ENCODE data around the gene KCTD17. TPM values are rescaled to one million over a fixed set of nuclear protein-coding genes. Genes with fewer than 3 reads are reported as not detected.

Gene KCTD17
- total RNA-seq, 6 experiments from 2014 or later, result 2.0 to 9.7 (median 4.4) TPM

DNA sequence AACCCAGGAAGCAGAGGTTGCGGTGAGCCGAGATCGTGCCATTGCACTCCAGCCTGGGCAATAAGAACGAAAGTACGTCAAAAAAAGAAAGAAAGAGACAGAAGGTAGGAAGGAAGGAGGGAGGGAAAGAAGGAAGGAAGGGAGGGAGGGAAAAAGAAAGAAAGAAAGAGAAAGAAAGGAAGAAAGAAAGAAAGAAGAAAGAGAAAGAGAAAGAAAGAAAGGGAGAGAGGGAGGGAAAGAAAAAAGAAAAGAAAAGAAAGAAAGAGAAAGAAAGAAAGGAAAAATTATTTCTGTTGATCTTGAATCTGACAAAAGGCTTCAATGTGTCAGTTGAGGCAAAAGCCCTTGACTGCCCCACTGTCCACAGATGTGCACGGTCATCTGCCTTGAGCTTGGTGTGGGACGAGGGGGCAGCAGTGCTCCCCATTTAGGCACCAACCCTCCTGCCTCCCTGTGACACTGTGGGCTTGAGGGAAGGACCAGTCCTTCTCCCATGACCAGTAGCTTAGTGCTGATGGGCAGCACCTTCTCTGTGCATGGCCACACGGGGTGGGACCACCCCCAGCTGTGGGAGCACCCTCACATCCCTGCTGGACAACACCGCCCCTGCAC lies 24.4 kb downstream of the KCTD17 start:
- intact Hi-C loops (cut with DNase I), result no loop called here
- TF ChIP-seq, protein P1, sequence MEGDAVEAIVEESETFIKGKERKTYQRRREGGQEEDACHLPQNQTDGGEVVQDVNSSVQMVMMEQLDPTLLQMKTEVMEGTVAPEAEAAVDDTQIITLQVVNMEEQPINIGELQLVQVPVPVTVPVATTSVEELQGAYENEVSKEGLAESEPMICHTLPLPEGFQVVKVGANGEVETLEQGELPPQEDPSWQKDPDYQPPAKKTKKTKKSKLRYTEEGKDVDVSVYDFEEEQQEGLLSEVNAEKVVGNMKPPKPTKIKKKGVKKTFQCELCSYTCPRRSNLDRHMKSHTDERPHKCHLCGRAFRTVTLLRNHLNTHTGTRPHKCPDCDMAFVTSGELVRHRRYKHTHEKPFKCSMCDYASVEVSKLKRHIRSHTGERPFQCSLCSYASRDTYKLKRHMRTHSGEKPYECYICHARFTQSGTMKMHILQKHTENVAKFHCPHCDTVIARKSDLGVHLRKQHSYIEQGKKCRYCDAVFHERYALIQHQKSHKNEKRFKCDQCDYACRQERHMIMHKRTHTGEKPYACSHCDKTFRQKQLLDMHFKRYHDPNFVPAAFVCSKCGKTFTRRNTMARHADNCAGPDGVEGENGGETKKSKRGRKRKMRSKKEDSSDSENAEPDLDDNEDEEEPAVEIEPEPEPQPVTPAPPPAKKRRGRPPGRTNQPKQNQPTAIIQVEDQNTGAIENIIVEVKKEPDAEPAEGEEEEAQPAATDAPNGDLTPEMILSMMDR (IDR thresholded peaks at IDR 0.05), result no peak
- no peak for TF ChIP-seq POLR2A (IDR thresholded peaks at IDR 0.05)
- Histone ChIP-seq H3K36me3 (no peaks in the 10 kb centered on the region), H3K4me3 (no peak overlapping the region), H3K27ac (no peak overlapping the region), H3K27me3 (no peaks in the 10 kb centered on the region), H3K4me1 (peaks cover 0 to 2% (median 0%) of the 10 kb centered on the region in 4 donors), H3K9me3 (no peaks in the 10 kb centered on the region)
- no peak for ATAC-seq
- WGBS (ENCODE audit: insufficient coverage, low coverage, low lambda C conversion rate, missing lambda C conversion rate), result 92% methylated on average over 6 of the region's 9 CpGs
- DNase-seq, result no peak

GRCh38 chr22:37077802-37078448 lies 26.4 kb downstream of the KCTD17 start:
- ATAC-seq (peak; percentile 65 to 81 (median 74)), DNase-seq (peak in 2 of 3 donors; percentile 67 to 71)
- Histone ChIP-seq H3K27me3 (no peaks in the 10 kb centered on the region), H3K9me3 (no peaks in the 10 kb centered on the region), H3K4me3 (no peak overlapping the region), H3K27ac (no peak overlapping the region), H3K4me1 (peaks cover 0 to 2% (median 0%) of the 10 kb centered on the region in 4 donors), H3K36me3 (no peaks in the 10 kb centered on the region)
- 21% methylated on average over 15 of the region's 15 CpGs for WGBS (ENCODE audit: insufficient coverage, low coverage, low lambda C conversion rate, missing lambda C conversion rate)
- intact Hi-C loops (cut with DNase I), result no loop called here
- no peak for TF ChIP-seq POLR2A (IDR thresholded peaks at IDR 0.05)
- TF ChIP-seq, protein P1 (IDR thresholded peaks at IDR 0.05), result peak; percentile 89 to 99 (median 98)

DNA sequence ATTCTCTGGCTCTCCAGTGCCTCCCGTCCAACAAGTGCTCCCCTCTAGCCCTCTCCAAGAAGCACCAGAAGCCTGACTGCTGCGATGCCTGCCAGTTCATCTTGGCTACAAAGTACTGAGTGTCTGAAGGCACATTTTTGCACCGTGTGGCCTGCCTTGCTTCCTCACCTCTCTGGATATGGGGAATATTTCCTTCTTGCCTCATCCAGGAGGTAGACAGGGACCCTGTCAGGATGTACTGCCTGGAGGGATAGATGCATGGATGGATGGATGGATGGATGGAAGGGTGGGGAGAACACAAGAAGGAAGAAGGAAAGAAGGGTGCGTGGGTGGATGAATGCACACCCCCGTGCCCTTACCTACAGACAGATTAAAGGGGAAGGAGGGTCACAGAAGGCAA lies 27.6 kb downstream of the KCTD17 start:
- DNase-seq (no peak), ATAC-seq (no peak)
- no peak overlapping the region for H3K27ac ChIP-seq
- H3K36me3 ChIP-seq, result no peaks in the 10 kb centered on the region
- H3K4me3 ChIP-seq, result no peak overlapping the region
- H3K27me3 ChIP-seq, result no peaks in the 10 kb centered on the region
- no peaks in the 10 kb centered on the region for H3K9me3 ChIP-seq
- intact Hi-C loops (cut with DNase I), result no loop called here
- TF ChIP-seq POLR2A (IDR thresholded peaks at IDR 0.05), result no peak
- TF ChIP-seq, protein P1 (IDR thresholded peaks at IDR 0.05), result no peak
- WGBS (ENCODE audit: insufficient coverage, low coverage, low lambda C conversion rate, missing lambda C conversion rate), result 42% methylated on average over 5 of the region's 5 CpGs
- peaks cover 0 to 2% (median 0%) of the 10 kb centered on the region in 4 donors for H3K4me1 ChIP-seq

GRCh38 chr22:37079668-37080171 lies 28.2 kb downstream of the KCTD17 start:
- H3K4me1 ChIP-seq, result peaks cover 0 to 2% (median 0%) of the 10 kb centered on the region in 4 donors
- no peaks in the 10 kb centered on the region for H3K27me3 ChIP-seq
- no peaks in the 10 kb centered on the region for H3K9me3 ChIP-seq
- no peak overlapping the region for H3K27ac ChIP-seq
- 80% methylated on average over 1 of the region's 15 CpGs for WGBS (ENCODE audit: insufficient coverage, low coverage, low lambda C conversion rate, missing lambda C conversion rate)
- intact Hi-C loops (cut with DNase I), result no loop called here
- DNase-seq, result no peak
- TF ChIP-seq POLR2A (IDR thresholded peaks at IDR 0.05), result no peak
- TF ChIP-seq, protein P1 (IDR thresholded peaks at IDR 0.05), result no peak
- peak; percentile 3 to 47 (median 25) for ATAC-seq
- H3K4me3 ChIP-seq, result no peak overlapping the region
- no peaks in the 10 kb centered on the region for H3K36me3 ChIP-seq
